GM12891 (cell line): ENCODE data around the gene PEAK1.

Source experiments
- PAX5 ChIP-seq: IDR thresholded peaks from 2 replicates; pipeline ENCODE4 v1.6.1; 2011; ENCODE audit warnings: low read length, moderate library complexity, mild to moderate bottlenecking; ENCODE audit not compliant: insufficient read depth, severe bottlenecking
- POLR2A ChIP-seq: IDR thresholded peaks from 2 replicates; pipeline ENCODE4 v1.6.1; 2011; ENCODE audit warnings: low read depth, low read length, control low read depth
- POLR2AphosphoS5 ChIP-seq: IDR thresholded peaks from 2 replicates; pipeline ENCODE4 v1.6.1; 2011; ENCODE audit warnings: low read depth, low read length, control low read depth
- SPI1 ChIP-seq: IDR thresholded peaks from 2 replicates; pipeline ENCODE4 v1.6.1; 2011; ENCODE audit warnings: low read depth, low read length, control low read depth
- TAF1 ChIP-seq: IDR thresholded peaks from 2 replicates; pipeline ENCODE4 v1.6.1; 2011; ENCODE audit warnings: low read depth, low read length, control low read depth

DNA sequence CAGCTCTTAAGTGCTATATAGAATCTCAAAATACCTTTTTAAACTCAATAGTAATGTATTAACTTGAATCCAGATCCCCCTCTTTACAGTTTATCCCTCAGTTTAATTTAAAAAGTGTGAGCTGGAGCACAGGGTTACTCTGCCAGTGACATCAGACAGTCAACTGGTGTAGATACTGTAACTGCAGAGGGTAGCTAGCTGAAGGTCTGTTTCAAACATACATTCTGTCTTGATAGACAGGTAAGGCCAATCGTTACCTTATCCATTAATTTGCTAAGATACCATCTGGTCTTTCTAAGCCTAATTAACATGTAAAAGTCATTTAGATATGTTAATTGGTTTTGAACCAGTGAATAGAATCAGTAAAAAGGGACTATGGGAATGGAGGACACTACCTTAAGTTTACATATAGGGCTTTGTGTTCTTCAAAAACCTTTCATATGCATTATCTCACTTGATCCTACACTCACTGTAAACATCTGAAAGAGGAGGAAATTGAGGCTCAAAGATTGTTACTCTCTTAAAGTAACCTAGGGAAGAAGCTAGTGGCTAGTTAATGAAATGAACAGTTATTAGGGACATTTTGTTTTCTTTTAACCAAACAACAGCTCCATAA, 289.5 kb downstream of the PEAK1 start:
- no peak for TF ChIP-seq POLR2AphosphoS5
- TF ChIP-seq POLR2A: no peak
- TF ChIP-seq TAF1: no peak
- TF ChIP-seq PAX5: no peak
- no peak for TF ChIP-seq SPI1
